ENCODE measurements around the gene ALS2CL.

The ALS2CL gene

DNA sequence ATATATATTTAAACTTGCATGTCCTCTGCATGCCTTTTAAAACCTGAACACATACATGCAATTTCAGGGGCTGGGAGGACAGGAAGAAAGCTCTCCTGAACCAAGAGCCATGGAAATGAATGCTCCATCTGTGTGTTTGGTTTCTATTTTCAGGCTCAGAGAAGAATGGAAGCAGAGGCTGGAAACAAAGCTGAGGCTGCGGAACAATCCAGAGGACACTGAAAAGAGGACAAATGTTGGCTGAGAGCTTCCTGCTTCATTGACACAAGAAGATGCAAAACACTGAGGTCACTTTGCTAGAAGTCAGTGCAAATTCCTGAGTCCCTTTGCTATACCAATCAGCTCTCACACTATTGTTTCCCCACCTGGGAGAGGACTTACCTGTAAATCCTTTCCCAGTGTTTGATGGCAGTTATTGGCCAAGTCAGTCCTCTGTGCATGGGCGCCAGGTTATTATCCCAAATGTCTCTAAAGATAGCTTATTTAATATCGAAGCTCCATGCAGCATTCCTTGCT, 68.4 kb downstream of the ALS2CL start:
- no peak for DNase-seq

- DNase-seq: no peak
Observed at GRCh38 chr3:46624533-46624932, 68.9 kb downstream of the ALS2CL start.

GRCh38 chr3:46619845-46620778, 73.4 kb downstream of the ALS2CL start:
- DNase-seq: no peak
